Measurements from ENCODE around the gene PADI1.

Gene PADI1

GRCh38 chr1:17183388-17184160, 21.4 kb upstream of the PADI1 start:
- no peak for DNase-seq

DNA sequence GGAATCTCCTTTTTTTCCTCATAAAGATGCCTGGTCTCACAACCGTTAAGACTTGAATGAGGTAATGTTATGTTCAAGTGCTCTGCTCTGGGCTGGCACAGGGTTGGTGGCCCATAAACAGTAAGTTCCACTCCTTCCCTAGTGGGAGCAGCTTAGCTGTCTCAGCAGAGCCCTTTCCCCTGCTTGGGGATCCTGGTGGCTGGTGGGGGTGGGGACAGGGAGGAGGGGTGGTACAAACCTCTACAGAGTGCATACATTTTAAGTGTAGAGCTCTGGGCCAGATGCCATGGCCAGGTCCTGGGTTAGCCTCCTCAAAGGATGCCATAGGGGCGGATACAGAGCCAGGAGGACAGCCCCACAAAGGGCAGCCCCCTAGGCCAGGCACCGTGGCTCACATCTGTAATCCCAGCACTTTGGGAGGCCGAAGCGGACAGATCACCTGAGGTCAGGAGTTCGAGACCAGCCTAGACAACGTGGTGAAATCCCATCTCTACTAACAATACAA, 20.7 kb upstream of the PADI1 start:
- no peak for DNase-seq

DNA sequence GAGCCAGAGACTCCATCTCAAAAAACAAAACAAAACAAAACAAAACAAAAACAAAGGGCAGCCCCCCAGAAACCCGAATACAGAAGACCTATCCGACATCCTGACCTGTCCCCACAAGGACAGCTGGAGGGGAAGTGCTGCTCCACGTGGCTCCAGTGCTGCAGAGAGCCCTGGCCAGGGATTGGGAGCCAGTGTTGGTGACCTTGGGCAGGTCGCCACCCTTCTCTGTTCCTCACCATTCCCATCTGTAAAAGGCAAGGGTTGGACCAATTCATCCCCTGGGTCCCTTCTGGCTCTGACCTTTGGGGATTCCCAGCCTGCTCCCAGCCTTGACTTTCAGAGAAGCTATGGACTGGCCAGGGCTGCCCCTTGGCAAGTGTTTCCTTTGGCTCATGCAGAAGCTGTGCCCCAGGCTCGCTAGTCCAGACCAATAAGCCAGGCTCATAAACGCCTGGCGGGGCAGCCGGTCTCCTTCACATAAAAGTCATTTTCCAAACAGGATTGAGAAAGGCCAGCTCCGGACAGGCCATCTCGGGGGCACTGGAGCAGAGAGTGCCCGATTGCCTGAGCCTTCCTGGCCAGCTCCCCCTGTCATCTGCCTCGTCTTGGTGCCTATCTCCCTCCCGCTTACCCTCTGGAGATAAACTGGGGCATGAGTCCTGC, 20.0 kb upstream of the PADI1 start:
- DNase-seq = no peak

GRCh38 chr1:17185485-17185860, 19.5 kb upstream of the PADI1 start:
- DNase-seq = no peak

DNA sequence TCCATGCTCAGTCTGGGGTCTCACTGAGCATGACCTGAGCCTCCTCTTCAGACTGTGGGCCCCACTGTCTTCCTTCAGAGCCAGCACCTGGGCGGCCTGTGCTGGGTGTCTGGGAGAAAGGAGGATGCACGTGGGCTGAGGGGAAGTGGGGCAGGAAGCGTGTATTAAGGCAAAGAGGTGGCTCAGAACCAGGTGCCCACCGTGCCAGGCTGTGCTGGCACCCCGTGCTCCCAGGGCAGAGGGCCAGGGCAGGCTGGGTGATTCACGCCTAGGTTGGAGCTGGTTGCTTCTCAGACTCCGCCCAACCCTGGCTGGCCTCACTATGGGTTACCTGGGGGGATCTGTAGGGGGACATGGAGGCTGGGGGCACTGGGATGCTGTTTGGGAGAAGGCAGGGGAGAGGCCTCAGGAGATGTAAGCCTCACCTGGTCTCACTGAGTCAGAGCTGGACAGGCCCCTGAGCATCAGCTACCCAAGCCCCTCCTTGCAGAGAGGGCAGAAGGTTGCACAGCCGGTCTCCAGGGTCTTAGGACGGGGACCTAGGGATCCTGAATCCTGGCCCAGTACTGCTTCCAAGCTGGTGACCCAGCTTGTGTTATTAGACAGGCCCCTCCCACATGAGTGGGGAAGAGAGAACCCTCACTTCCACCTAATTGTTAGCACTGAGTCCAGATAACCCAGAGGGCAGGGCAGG, 18.6 kb upstream of the PADI1 start:
- DNase-seq = no peak

- DNase-seq = no peak
Measured at GRCh38 chr1:17187051-17187450, 17.9 kb upstream of the PADI1 start.

DNA sequence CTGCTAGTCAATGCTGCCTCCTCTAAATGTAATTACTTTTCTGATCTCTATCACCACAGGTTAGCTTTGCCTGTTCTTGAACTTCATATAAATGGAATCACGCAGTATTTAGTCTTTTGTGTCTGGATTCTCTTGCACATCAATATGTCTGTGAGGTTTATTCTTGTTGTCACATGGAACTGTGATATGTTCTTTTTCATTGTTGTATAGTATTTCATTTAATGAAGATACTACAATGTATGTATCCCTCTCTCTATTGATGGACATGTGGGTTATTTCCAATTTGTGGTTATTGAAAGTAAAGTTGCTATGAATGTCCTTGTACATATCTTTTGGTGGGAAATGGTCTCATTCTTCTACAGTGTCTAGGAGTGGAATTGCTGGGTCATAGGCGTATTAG, 16.7 kb upstream of the PADI1 start:
- DNase-seq = no peak

DNA sequence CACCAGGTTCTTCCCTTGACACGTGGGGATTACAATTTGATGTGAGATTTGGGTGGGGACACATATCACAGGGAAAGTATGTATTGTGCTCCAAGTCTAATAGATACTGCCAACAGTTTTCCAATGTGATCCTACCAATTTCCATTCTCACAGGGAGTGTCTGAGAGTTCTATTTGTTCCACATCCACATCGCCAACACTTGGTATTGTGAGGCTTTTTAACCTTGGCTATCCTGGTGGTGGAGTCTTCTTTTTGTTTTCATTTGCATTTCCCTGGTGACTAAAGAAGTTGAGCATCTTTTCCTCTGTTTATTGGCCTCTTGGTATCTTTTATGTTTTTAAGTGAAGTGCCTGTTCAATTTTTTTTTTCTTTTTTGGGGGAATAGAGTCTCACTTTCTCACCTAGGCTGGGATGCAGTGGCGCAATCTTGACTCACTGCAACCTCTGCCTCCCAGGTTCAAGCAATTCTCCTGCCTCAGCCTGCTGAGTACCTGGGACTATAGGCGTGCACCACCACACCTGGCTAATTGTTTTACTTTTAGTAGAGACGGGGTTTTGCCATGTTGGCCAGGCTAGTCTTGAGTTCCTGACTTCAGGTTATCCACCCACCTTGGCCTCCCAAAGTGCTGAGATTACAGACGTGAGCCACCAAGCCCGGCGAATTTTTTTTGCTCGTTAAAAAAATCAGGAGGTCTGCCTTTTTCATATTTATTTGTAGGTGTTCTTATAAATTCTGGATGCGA, 15.9 kb upstream of the PADI1 start:
- DNase-seq = no peak

GRCh38 chr1:17189632-17189990, 15.3 kb upstream of the PADI1 start:
- DNase-seq = no peak

DNA sequence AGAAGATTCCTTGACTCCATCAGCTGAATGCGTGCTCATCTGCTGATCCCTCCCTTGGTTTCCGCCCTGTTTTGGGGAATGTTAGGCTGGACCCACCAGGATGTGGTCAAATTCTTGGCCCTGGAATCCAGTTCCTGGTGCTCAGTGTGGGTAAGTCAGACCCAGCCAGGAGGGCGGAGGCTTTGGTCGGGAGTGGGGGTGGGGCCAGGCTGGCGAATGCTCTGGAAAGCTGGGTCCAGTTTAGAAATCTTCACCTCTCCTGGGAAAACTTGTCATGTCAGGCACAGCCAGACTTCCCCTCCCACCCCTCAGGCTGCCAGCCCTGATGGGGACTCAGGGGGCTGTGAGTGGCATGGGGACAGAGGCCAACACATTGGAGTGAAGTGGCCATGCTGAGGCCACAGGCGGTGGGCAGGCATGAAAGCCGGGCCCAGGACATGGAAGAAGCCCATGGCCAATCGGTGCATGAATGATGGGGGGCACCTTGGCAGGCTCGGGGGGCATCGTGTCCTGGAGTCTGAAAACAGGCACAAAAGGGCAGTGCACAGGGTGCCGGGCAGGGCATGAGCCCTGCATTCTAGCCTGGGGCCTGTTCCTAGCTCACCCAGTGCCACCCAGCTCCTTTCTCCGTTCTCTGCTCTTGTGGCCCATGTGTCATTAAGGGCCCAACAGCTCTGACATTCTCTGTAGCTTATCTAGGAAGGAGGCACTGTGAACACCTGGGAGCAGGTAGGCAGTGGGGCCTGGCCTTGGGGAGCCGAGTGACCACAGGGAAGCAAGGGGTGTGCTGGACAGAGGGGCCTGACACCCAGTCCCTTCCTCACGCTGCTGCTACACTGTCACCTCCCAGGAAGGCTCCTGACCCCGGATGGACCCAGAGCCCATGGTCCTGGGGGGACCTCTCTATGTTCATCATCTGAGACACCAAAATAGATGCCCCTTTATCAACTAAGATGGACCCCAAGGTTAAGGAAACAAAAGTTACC, 14.6 kb upstream of the PADI1 start:
- DNase-seq = no peak

GRCh38 chr1:17191990-17192242, 13.0 kb upstream of the PADI1 start:
- no peak for DNase-seq

DNA sequence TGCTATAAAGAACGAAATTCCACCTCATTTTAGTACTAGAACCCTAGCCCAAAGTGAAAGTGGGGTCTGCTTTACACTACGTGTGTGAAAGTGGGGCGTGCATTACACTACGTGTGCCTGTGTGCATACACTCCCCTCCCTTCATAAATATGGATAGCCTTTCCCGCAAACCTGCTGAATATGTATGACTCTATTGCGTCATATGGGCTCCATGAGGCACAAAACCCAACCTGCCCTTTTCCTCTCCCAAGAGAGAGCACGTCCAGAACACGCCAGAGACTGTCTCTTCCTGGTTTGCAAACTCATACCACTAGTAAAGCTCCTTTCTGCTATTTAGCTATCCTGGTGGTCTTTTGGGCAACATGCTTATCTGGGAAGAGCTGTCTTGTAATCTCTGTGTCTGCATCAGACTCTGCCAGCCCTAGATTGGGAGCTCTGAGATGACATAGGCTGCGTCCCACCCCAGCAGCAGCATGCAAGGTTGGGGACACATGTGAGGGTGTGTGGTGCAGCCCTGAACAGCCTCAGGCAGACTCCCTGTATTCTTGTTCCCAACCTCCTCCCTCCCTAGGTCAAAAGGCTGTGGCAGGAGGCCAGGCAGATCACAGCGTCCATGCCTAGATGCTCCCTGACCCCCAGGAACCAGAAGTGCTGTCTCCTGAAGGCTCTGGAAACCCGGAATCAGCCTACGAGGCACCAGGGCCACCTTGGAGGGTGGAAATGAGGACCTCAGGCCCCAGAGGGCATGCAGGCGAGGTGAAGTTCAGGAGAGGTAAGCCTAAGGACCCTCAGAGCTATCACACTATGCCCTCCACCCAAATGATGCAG, 12.3 kb upstream of the PADI1 start:
- DNase-seq = no peak

DNA sequence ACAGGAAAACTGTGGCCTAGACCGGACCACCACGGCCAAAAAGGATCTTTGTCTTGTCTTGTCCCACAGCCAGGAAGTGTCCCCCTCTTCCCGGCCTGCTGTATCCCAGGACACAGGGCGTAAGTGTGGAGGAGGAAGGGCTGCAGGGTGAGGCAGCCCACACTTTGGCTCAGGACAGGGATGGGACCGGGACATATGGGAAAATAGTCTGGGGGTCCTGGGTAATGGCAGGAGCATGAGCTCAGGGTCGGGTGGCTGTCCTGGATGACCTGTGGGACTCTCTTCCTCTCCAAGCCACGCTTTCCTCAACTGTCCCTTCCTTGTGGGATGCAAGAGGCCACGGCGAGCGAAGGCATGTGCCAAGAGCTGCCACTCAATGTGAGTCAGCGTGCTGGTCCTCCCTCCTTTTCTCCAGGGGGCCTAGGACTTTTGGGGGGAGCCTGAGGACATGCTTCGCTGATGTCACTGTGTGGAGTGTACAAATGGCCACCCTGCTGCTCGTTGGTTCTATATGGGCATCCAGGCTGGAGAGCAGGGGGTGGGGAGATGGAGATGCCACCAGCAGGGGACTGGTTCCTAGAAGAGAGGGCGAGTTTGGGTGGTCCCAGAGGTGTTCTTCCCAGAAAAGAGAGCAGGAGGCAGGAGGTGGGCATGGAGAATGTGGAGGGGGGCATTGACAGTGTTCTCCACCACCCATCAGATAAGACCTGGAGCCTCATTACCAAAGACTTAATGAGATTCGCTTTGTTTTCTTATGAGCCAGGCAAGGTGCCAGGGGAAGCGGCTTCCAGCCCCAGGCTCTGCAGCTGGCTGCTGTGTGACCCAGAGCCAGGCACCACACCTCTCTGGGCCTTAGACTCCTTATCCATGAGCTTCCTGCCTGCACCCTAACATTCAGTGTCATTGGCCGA, 11.5 kb upstream of the PADI1 start:
- no peak for DNase-seq

DNA sequence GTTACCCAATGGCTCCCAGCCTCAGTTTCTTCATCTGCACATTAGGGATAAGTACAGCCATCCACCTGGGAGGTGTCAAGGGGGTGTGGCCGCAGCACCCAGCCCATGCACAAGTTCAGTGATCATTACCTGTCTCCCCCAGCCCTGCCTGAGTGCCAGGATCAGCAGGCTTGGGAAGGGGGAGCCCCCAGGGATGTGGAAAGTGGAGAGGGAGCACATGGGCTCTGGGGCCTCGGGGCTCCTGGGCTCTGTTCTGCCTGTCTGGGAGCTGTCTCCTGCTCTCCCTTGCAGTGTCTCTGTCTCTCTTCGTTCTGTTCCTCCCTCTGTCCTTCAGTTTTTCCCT, 10.8 kb upstream of the PADI1 start:
- DNase-seq = no peak

DNA sequence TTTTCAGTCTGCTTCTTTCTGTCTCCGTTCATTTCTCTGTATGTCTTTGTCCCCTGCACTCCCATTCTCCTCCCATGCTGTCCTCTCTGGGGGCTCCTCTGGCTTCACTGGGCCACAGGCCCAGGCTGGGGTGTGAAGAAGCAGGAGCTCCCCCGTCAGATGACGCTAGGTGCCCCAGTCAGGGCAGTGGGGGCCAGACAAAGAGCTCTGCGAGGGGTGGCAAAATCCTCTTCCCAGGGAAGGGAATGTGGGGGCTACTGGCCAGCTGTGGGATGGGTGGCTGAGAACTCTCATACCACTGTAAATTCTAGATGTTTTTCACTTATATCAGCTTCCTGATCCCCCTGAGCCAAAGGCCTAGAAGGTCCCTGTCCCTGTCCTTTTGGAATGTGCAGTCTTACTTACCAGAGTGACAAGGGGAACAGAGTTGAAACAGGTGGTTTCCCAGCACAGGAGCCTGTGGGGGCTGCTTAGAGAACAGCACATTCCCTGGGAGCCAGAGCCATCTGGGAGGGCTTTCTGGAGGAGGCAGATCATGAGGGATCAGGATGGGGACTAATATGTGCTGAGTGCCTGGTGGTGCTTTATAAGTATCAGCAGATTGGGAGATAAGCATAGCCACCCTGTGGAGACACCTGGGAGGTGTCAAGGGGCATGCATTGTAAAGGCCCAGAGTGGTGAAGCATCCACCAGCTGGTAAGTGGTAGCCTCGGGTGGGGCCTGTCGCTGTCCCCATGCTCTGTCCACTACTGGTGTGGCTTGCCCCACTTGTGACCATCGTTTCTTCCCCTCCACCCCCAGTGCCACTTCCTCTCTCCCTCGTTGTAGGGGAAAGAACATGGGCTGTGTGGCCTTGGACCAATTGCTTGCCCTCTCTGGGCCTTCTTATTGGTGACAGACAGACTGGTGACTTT, 10.1 kb upstream of the PADI1 start:
- DNase-seq = no peak

GRCh38 chr1:17195731-17196130, 9.2 kb upstream of the PADI1 start:
- DNase-seq = no peak

DNA sequence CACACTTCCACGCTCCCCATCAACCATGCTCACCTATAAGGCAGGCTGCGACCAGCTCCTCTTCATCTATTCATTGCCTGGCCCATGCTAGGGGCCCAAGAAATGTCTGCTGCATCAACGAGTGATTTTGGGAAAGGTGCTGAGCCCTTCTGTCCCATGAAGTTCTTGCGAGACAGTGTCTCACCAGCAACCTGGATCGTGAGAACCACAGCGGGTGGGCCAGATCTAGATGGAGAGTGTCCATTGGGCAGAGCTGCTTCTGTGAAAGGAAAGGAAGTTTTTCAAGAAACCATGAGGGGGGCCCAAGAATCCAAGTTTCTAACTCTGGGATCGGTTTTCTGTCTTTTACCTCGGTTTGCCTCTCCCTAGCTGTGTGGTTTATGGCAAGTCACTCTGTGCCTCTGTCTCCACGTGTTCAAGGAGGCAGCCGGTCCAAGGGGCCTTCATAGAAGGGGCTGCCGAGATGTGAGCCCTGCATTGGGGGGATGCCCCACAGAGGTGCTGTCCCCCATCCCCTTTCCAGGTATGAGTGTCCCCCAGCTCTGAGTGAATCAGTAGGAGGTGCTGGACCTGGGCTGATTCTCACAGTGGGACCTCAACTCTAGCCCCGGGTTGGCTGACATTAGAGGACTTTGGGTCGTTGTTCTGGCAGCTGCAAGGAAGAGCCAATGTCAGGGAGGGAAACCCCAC, 8.3 kb upstream of the PADI1 start:
- no peak for DNase-seq

GRCh38 chr1:17197696-17198095, 7.2 kb upstream of the PADI1 start:
- DNase-seq = no peak

Measured in activated CD4-positive, alpha-beta T cell treated with anti-CD3 and anti-CD28 coated beads, Interleukin-2, amount 50 U/mL, for 48 hours (primary cell).